COLO829 (cell line): Measurements from ENCODE around the gene FOXJ1.

Source experiments
- DNase-seq: peaks from one replicate; pipeline ENCODE4 v3.0.0; 2012; ENCODE audit warnings: low spot score

The FOXJ1 gene

GRCh38 chr17:76160896-76161528 lies 20.0 kb upstream of the FOXJ1 start:
- DNase-seq = no peak

GRCh38 chr17:76159157-76159556 lies 18.1 kb upstream of the FOXJ1 start:
- DNase-seq = no peak

GRCh38 chr17:76157759-76158158 lies 16.7 kb upstream of the FOXJ1 start:
- DNase-seq = no peak

GRCh38 chr17:76156662-76156991 lies 15.6 kb upstream of the FOXJ1 start:
- no peak for DNase-seq

- DNase-seq = no peak
Observed at GRCh38 chr17:76155988-76156661, 15.1 kb upstream of the FOXJ1 start.

- DNase-seq = no peak
Observed at GRCh38 chr17:76154936-76155845, 14.1 kb upstream of the FOXJ1 start.

GRCh38 chr17:76154292-76154691 lies 13.2 kb upstream of the FOXJ1 start:
- no peak for DNase-seq

GRCh38 chr17:76153640-76154039 lies 12.6 kb upstream of the FOXJ1 start:
- no peak for DNase-seq

- DNase-seq = no peak
Observed at GRCh38 chr17:76153202-76153601, 12.2 kb upstream of the FOXJ1 start.

GRCh38 chr17:76152591-76152990 lies 11.5 kb upstream of the FOXJ1 start:
- DNase-seq = no peak

- DNase-seq = no peak
Observed at GRCh38 chr17:76151896-76152454, 10.9 kb upstream of the FOXJ1 start.

GRCh38 chr17:76150712-76151622 lies 9.9 kb upstream of the FOXJ1 start:
- no peak for DNase-seq

GRCh38 chr17:76149214-76149613 lies 8.2 kb upstream of the FOXJ1 start:
- no peak for DNase-seq

GRCh38 chr17:76148015-76148326 lies 6.9 kb upstream of the FOXJ1 start:
- no peak for DNase-seq

GRCh38 chr17:76147211-76148014 lies 6.4 kb upstream of the FOXJ1 start:
- DNase-seq = peak; percentile 43

- no peak for DNase-seq
Observed at GRCh38 chr17:76146053-76146851, 5.2 kb upstream of the FOXJ1 start.

- DNase-seq = no peak
Observed at GRCh38 chr17:76145231-76146052, 4.4 kb upstream of the FOXJ1 start.

- no peak for DNase-seq
Observed at GRCh38 chr17:76142585-76143041, 1.6 kb upstream of the FOXJ1 start.

- DNase-seq = no peak
Observed at GRCh38 chr17:76142039-76142584, 1.1 kb upstream of the FOXJ1 start.
